HG03097 (cell line): ENCODE results near the gene VPS13A.

Experiments used
- ATAC-seq: cut with Tn5 transposase; IDR thresholded peaks from one replicate; pipeline ENCODE4 v1.9.1; 2021; ENCODE audit not compliant: unreplicated experiment, low FRiP score

Gene VPS13A

DNA sequence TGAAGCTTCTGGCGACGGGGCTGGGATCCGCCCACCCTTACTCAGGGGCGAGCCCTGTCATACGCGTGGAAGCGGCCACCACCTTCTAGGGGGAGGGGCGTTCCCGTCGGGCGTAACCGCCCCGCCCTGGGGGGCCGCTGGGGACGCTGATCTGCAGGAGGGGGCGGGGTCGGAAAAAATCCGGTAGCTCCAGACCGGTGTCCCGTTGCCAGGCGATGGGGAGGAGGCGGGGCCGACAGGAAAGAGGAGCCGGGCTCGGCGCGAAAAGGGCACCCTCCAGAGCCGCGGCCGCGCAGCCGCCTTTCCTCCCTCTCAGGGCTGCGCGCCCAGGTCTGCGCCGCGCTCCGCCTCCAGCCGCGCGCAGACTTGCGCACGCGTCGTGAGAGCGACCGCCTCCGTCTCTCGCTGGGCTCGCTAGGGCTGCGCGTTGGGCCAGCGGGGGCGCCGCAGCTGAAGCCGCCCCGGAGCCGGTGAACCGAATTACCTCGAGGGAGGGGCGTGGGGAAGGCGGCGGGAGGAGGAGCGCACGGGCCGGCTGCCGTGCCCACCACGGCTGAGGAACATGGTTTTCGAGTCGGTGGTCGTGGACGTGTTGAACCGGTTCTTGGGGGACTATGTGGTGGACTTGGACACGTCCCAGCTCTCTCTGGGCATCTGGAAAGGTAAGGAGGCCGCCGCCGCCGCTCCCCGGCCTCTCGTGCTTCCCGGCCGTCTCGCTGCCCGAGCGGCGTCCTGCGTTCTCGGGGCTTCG lies at the start of gene VPS13A:
VPS13A (plus strand) TSS at position 392 of the 751 bp plus-strand sequence; CDS start at position 563, 171 bp downstream.
- peak; percentile 83 for ATAC-seq

- no peak for ATAC-seq
Observed at GRCh38 chr9:77128125-77128789, 49.1 kb upstream of the VPS13A start.

DNA sequence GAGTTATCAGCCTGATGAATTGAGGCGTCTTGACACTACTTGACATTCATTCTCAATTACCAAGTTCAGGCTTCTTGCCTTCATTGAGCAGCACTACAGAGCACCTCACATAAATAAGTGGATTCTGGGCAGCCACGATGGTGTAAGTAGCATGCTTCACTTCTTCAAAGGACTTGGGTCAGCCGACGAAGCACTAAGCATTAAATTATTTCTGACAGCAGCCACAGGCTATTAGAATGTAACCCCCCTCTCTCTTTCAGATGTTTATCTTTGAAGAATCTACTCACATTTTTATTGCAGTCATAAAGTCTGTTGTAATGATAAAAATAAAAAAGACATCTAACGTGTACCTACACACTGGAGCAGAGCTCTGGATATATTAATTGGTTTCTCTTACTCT lies 45.9 kb upstream of the VPS13A start:
- no peak for ATAC-seq

DNA sequence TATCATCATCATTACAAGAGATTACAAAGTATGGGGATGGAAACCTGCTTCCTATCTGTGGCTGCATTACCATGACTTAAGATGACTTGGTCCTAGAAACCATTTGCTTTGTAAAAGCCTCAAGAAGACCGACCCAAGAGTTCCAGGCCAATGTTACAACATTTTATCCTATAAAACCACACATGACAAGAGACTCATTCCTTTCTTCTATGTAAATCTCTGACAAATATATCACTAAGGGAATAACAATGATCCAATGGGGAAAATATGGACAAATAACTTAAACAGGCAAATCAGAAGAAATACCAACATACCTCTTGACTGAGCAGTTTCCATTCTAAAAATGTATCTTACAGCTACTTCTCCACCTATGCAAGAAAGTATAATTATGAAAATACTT lies 44.3 kb upstream of the VPS13A start:
- no peak for ATAC-seq

- no peak for ATAC-seq
Observed at GRCh38 chr9:77142366-77142765, 35.0 kb upstream of the VPS13A start.

GRCh38 chr9:77149879-77150278 lies 27.5 kb upstream of the VPS13A start:
- no peak for ATAC-seq

- no peak for ATAC-seq
Observed at GRCh38 chr9:77152289-77152688, 25.0 kb upstream of the VPS13A start.

- no peak for ATAC-seq
Observed at GRCh38 chr9:77156646-77157371, 20.5 kb upstream of the VPS13A start.

- ATAC-seq: no peak
Observed at GRCh38 chr9:77158772-77159513, 18.4 kb upstream of the VPS13A start.

GRCh38 chr9:77161191-77161590 lies 16.1 kb upstream of the VPS13A start:
- ATAC-seq: no peak

DNA sequence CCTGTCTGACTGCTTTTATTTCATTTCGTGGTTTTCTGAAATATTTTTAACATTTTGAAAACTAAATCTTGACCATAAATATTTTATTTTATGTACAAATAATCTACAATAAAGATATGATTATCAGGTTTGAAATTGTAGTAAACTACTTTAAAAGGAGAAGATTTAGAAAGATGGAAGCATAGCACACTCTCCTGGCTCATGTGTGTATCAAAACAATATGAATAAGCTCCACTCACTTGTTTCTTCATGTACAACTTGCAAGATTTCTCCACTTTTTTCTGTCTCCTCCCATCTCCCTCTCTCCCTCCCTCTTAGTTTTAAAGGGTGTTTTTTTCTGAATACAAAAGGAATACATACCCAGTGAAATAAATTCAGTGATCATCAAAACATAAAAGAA lies 15.4 kb upstream of the VPS13A start:
- no peak for ATAC-seq

DNA sequence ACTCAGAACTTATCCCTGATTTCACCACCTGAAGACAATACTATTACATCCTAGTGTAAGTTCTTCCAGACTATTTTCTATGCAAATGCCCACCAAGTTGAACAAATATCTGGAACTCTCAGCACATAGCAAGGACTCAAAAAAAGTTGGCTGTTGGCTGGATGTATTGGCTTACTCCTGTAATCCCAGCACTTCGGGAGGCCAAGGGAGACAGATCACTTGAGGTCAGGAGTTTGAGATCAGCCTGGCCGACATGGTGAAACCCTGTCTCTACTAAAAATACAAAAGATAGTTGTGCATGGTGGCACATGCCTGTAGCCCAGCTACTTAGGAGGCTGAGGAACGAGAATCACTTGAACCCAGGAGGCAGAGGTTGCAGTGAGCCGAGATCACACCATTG lies 15.0 kb upstream of the VPS13A start:
- no peak for ATAC-seq

DNA sequence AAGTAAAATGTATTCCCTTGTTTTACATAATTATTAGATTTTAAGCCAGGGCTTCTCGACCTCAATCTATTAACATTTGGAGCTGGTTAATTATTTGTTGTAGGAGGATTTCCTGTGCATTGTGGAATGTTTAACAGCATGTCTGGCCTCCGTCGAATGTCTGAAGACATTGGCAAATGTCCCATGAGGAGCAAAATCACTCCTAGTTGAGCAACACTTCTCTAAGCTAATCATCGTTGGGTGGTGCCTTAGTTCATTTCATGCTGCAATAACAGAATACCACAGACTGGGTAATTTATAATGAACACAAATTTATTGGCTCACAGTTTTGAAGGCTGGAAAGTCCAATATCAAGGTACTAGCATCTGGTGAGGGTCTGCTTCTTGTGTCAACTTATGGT lies 13.4 kb upstream of the VPS13A start:
- no peak for ATAC-seq

DNA sequence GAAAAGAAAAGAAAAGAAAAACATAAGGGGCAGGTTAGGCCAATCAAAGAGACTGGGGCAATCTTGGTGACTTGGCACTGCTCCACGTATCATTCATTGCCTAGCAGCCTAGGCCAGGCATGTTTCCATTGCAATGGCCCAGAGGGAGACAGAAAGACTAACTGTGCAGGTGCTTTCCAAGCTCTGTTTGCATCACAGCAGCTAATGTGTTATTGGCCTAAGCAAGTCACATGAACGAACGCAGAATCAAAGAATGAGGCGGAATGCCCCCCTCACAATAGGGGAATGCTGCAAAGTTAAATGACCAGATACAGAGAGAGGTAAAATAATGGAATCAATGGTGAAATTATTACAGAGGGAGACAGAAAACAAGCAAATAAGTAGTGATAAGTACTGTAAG lies 11.1 kb upstream of the VPS13A start:
- ATAC-seq: no peak

DNA sequence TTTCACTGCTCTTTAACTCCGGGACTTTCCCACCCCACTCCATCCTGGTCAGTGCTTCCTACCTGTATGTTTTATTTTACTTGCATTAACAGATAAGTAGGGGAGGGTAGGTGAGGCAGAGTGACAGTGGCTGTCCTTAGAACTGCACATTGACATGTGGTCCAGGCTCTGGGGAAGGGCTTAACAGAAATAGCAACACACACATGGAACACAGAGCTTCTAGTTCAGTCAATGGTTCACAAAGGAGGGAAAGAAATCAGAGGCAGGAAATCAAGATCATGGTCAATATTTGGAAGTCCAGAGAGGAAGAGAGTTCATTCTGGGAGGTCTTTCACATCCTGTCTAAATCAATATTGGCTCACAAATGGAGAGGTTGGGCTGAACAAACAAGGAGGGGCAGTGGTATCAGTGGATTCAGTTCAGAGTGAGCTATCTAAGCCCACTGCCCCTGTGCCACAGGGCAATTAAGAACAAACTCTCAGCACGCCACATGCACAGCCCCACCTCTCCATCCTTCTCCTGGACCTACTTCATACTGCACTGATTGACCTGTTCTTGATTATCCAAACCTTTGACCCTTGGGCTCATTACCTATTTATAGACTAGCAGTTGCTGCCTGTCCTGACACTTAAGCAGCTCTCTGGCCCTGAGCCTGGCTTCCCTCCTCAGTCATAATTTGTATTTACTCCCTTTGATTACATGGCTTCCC lies 6.2 kb upstream of the VPS13A start:
- no peak for ATAC-seq

DNA sequence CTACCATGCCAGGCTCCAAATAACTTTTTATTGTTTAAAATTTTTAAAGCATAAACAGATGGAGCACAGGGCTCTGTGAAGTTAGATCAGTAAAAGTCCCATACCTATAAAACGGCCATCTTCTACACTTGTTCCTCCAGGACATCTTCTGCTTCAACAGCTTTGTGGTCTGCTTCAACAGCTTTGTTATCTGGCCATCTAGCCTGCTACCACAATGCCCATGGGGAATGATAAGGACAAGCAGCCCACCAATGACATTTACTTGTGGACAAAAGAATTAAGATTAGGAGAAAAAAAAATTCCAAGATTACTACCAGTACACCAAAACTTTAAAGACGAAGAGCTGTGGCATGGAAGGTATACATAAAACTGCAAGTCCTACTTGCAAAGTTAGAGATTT lies 2.2 kb upstream of the VPS13A start:
- ATAC-seq: no peak

DNA sequence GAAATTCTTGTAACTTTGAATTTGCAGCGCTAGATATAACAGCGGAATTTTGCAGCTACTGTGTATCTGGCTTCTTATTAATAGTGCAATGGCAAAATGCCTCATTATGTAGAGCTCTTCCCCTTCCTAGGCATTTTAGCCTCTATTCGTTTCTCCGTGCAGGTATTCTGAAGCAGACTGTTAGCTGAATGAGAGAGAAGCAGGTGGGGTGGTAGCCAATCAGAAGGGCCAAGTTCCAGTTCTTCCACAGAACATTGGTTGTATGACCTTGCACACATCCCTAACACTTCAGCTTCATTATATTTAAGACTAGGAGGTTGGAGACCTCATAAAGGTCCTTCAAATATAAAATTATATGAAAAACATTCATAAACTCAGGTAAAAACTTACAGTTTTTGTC lies 1.2 kb upstream of the VPS13A start:
- no peak for ATAC-seq

GRCh38 chr9:77176686-77177142 lies 620 bp upstream of the VPS13A start:
- no peak for ATAC-seq

- no peak for ATAC-seq
Observed at GRCh38 chr9:77177894-77178794, 810 bp downstream of the VPS13A start.
